Measurements from ENCODE around the gene IFT88. TPM values are rescaled to one million over a fixed set of nuclear protein-coding genes. Genes with fewer than 3 reads are reported as not detected.

Gene IFT88
- total and polyA plus RNA-seq, 9 of the 15 experiments (the other 6 are each of a cell fraction or from before 2014, with no cell fraction given), result 8.3 to 13.5 (median 10.0) TPM

DNA sequence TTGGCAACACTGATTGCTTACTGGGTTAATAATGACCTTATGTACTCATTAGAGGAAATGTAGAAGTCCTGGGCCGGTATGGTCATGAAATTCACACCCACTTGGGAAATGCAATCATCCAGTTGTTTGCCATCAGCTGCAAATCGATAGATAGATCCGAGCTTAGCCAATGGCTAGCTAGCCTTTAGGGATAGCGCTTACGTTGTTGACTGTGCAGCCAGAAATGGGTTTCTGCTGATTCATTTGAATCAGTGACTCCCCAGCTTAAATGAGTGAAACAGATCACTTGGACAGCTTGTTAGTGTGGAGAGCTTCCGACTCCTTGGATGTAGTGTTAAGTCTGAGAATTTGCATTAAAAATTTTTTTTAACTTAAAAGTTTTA is 148.4 kb downstream of the IFT88 start (continued):
- TF ChIP-seq HNRNPLL (IDR thresholded peaks at IDR 0.05; ENCODE audit: low read depth, low read length, poor library complexity, severe bottlenecking) (no peak), HSF4 (CRISPR knock-in tag; IDR thresholded peaks at IDR 0.05; ENCODE audit: borderline replicate concordance) (no peak), MAFG (tag; conservative IDR thresholded peaks at IDR 0.05) (peak; percentile 53), ZNF79 (CRISPR knock-in tag; IDR thresholded peaks at IDR 0.05; ENCODE audit: low read depth) (no peak), HCFC1 (IDR thresholded peaks at IDR 0.05; ENCODE audit: low read depth, low read length) (no peak), ZEB2 (IDR thresholded peaks at IDR 0.05) (no peak)
- TF ChIP-seq, protein P1, sequence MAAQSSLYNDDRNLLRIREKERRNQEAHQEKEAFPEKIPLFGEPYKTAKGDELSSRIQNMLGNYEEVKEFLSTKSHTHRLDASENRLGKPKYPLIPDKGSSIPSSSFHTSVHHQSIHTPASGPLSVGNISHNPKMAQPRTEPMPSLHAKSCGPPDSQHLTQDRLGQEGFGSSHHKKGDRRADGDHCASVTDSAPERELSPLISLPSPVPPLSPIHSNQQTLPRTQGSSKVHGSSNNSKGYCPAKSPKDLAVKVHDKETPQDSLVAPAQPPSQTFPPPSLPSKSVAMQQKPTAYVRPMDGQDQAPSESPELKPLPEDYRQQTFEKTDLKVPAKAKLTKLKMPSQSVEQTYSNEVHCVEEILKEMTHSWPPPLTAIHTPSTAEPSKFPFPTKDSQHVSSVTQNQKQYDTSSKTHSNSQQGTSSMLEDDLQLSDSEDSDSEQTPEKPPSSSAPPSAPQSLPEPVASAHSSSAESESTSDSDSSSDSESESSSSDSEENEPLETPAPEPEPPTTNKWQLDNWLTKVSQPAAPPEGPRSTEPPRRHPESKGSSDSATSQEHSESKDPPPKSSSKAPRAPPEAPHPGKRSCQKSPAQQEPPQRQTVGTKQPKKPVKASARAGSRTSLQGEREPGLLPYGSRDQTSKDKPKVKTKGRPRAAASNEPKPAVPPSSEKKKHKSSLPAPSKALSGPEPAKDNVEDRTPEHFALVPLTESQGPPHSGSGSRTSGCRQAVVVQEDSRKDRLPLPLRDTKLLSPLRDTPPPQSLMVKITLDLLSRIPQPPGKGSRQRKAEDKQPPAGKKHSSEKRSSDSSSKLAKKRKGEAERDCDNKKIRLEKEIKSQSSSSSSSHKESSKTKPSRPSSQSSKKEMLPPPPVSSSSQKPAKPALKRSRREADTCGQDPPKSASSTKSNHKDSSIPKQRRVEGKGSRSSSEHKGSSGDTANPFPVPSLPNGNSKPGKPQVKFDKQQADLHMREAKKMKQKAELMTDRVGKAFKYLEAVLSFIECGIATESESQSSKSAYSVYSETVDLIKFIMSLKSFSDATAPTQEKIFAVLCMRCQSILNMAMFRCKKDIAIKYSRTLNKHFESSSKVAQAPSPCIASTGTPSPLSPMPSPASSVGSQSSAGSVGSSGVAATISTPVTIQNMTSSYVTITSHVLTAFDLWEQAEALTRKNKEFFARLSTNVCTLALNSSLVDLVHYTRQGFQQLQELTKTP (IDR thresholded peaks at IDR 0.05; ENCODE audit: low read depth in 1 of 2, partially characterized antibody in 2 of 2), result no peak

DNA sequence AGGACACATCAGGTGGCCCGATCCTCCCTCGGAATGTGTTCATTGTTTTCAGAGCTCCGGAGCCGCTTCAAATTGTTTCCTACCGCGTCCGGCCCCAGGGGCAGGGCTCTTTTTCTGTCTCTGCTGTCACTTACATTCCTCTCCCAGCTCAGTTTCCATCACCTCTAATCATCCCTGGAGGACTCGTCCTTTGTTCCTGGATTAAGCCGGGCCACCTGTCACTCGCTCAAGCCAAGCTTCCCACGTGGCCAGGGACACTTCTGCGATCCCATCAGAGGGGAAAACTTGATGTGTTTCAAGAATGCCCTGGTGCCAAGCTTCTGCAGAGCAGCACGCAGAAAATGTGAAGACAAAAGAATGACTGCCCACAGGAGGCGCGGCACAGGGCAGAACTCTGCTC is 150.0 kb downstream of the IFT88 start:
- H3K9me1 ChIP-seq (ENCODE audit: control insufficient read depth, insufficient read depth, low read length), result no peaks in the 10 kb centered on the region
- no peaks in the 10 kb centered on the region for H3K79me2 ChIP-seq (ENCODE audit: control insufficient read depth, insufficient read depth, low read length)
- H3K9ac ChIP-seq (ENCODE audit: insufficient read depth in 1 of 2, low read depth in 2 of 2, low read length in 2 of 2), result no peak overlapping the region
- ChIA-PET CTCF (ENCODE audit: low intra/inter-chr PET ratio) (no interaction called here), POLR2A (interaction anchor here (0.6 kb wide), 1 partner anchor 16 kb away, joined by 5 read pairs; no protein-coding TSS in a partner anchor)
- H3K4me2 ChIP-seq (ENCODE audit: insufficient read depth, low read length), result no peak overlapping the region
- in situ Hi-C loops (cut with MboI), result loop anchor here (5.0 to 10.0 kb wide), 2 partner anchors 208 to 225 kb away; no protein-coding TSS in a partner anchor
- no peaks in the 10 kb centered on the region for H3K9me3 ChIP-seq (replicated peaks; ENCODE audit: control insufficient read depth, insufficient read depth, low read depth, low read length)
- WGBS (ENCODE audit: insufficient coverage, low coverage, missing lambda C conversion rate), result 30% methylated on average over 7 of the region's 15 CpGs
- H3K27me3 ChIP-seq (ENCODE audit: control insufficient read depth in 2 of 2, insufficient read depth in 2 of 2, low read length in 2 of 2), result peaks cover 0 to 16% of the 10 kb centered on the region in 2 experiments; a peak in 2 of 5 replicates
- DNase-seq (ENCODE audit: extremely low read depth in 1 of 4, low spot score in 3 of 4) (no peak), FAIRE-seq (no peak), ATAC-seq (no peak)
- peaks cover 2 to 24% of the 10 kb centered on the region in 2 experiments; a peak in 3 of 5 replicates for H3K4me1 ChIP-seq (replicated peaks in 1 of 2; ENCODE audit: control insufficient read depth in 2 of 2, insufficient read depth in 2 of 2, low read length in 2 of 2)
- intact Hi-C loops (cut with micrococcal nuclease), result no loop called here
- no peaks in the 10 kb centered on the region for H4K20me1 ChIP-seq (replicated peaks; ENCODE audit: control insufficient read depth, insufficient read depth, low read length)
- H3K27ac ChIP-seq (ENCODE audit: extremely low read depth, low read depth, low read length), result no peak overlapping the region
- no TSS peak for BruUV-seq (replicated peaks)
- no peaks in the 10 kb centered on the region for H3K36me3 ChIP-seq (ENCODE audit: control insufficient read depth, insufficient read depth, low read length)
- H2AFZ ChIP-seq (ENCODE audit: low read depth, low read length), result no peak overlapping the region
- H3K4me3 ChIP-seq, result no peak overlapping the region
- TF ChIP-seq ZNF124 (CRISPR knock-in tag; IDR thresholded peaks at IDR 0.05), result no peak
- no peak for TF ChIP-seq EGR1 (conservative IDR thresholded peaks at IDR 0.05)
- no peak for TF ChIP-seq ELF4 (CRISPR knock-in tag; IDR thresholded peaks at IDR 0.05)
- TF ChIP-seq, protein P2, sequence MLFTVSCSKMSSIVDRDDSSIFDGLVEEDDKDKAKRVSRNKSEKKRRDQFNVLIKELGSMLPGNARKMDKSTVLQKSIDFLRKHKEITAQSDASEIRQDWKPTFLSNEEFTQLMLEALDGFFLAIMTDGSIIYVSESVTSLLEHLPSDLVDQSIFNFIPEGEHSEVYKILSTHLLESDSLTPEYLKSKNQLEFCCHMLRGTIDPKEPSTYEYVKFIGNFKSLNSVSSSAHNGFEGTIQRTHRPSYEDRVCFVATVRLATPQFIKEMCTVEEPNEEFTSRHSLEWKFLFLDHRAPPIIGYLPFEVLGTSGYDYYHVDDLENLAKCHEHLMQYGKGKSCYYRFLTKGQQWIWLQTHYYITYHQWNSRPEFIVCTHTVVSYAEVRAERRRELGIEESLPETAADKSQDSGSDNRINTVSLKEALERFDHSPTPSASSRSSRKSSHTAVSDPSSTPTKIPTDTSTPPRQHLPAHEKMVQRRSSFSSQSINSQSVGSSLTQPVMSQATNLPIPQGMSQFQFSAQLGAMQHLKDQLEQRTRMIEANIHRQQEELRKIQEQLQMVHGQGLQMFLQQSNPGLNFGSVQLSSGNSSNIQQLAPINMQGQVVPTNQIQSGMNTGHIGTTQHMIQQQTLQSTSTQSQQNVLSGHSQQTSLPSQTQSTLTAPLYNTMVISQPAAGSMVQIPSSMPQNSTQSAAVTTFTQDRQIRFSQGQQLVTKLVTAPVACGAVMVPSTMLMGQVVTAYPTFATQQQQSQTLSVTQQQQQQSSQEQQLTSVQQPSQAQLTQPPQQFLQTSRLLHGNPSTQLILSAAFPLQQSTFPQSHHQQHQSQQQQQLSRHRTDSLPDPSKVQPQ (CRISPR knock-in tag; IDR thresholded peaks at IDR 0.05; ENCODE audit: borderline replicate concordance), result no peak
- TF ChIP-seq BCL6 (CRISPR knock-in tag; IDR thresholded peaks at IDR 0.05), result no peak
- TF ChIP-seq ZNF586 (CRISPR knock-in tag; conservative IDR thresholded peaks at IDR 0.05), result no peak
- TF ChIP-seq BDP1 (IDR thresholded peaks at IDR 0.05; ENCODE audit: insufficient read depth, insufficient read length), result no peak
- no peak for TF ChIP-seq ZNF121 (CRISPR knock-in tag; conservative IDR thresholded peaks at IDR 0.05)
- no peak for TF ChIP-seq WHSC1 (IDR thresholded peaks at IDR 0.05; ENCODE audit: low read length)

Measured in K562 (cell line).